Lower lobe of right lung (tissue), 2 donors: ENCODE measurements around the gene AIFM1. TPM values are rescaled to one million over a fixed set of nuclear protein-coding genes. Genes with fewer than 3 reads are reported as not detected.

Experiments
- ATAC-seq, 2 donors: fragments of 200-7000 bp; cut with Tn5 transposase; one replicate each; pipeline ENCODE4 v1.9.1; 2020 to 2022; ENCODE audit warnings: mild to moderate bottlenecking in 2 of 2, moderate library complexity in 2 of 2
- DNase-seq: peaks from one replicate; pipeline ENCODE4 v3.0.0-alpha.2; 2020
- H3K27ac ChIP-seq: fragments of 200-600 bp; one replicate; pipeline ENCODE4 v1.8.0; 2022
- H3K27me3 ChIP-seq: fragments of 200-600 bp; one replicate; pipeline ENCODE4 v1.8.0; 2022; ENCODE audit warnings: low read depth
- H3K36me3 ChIP-seq: fragments of 200-600 bp; one replicate; pipeline ENCODE4 v1.8.0; 2022; ENCODE audit warnings: mild to moderate bottlenecking
- H3K4me1 ChIP-seq: fragments of 200-600 bp; one replicate; pipeline ENCODE4 v1.8.0; 2022
- H3K4me3 ChIP-seq: fragments of 200-600 bp; one replicate; pipeline ENCODE4 v1.8.0; 2022; ENCODE audit warnings: mild to moderate bottlenecking
- H3K9me3 ChIP-seq: fragments of 200-600 bp; one replicate; pipeline ENCODE4 v1.8.0; 2022
- CTCF ChIP-seq: fragments of 200-600 bp; IDR thresholded peaks from one replicate; pipeline ENCODE4 v1.8.0; 2022; ENCODE audit warnings: antibody characterized with exemption, mild to moderate bottlenecking
- intact Hi-C: fragments of 100-400 bp; cut with DNase I; formaldehyde crosslinking; loops from one replicate; pipeline ENCODE4 v1.11.0; 2022
- total RNA-seq: library from RNA; stranded (reverse); fragmentation: NEBNext Ultra II Directional; extraction: Animal tissue kit (Norgen Biotek cat#: 25700); gene quantifications from one replicate; pipeline ENCODE4 v1.2.1, GENCODE V29; 2021
- donor health status: DM: no; HTN: yes; CAD: no; lungs with severe emphysema.

Gene AIFM1
- total RNA-seq, 1 donor from 2014 or later = 23.1 TPM

GRCh38 chrX:130085551-130086446, 79.8 kb downstream of the AIFM1 start:
- Histone ChIP-seq H3K4me1 (peaks cover 49% of the 10 kb centered on the region), H3K27me3 (no peaks in the 10 kb centered on the region), H3K4me3 (peak overlapping the region; percentile 23), H3K9me3 (no peaks in the 10 kb centered on the region), H3K36me3 (no peaks in the 10 kb centered on the region), H3K27ac (peak overlapping the region; percentile 62)
- intact Hi-C loops = loop anchor here (10.0 kb wide), 1 partner anchor 109 kb away; no protein-coding TSS in a partner anchor
- DNase-seq = no peak
- no peak for ATAC-seq
- TF ChIP-seq CTCF = no peak

- H3K27me3 ChIP-seq = no peaks in the 10 kb centered on the region
- H3K4me3 ChIP-seq = no peak overlapping the region
- no peaks in the 10 kb centered on the region for H3K36me3 ChIP-seq
- TF ChIP-seq CTCF = no peak
- no peak for DNase-seq
- intact Hi-C loops = loop anchor here (10.0 kb wide), 1 partner anchor 110 kb away; no protein-coding TSS in a partner anchor
- H3K27ac ChIP-seq = peak overlapping the region; percentile 62
- no peaks in the 10 kb centered on the region for H3K9me3 ChIP-seq
- ATAC-seq = no peak
- H3K4me1 ChIP-seq = peaks cover 49% of the 10 kb centered on the region
Measured at GRCh38 chrX:130084631-130085237, 80.9 kb downstream of the AIFM1 start.

- Histone ChIP-seq H3K27ac (peak overlapping the region; percentile 62), H3K27me3 (no peaks in the 10 kb centered on the region), H3K4me1 (peaks cover 49% of the 10 kb centered on the region), H3K9me3 (no peaks in the 10 kb centered on the region), H3K36me3 (no peaks in the 10 kb centered on the region), H3K4me3 (no peak overlapping the region)
- DNase-seq = peak; percentile 65
- no peak for TF ChIP-seq CTCF
- ATAC-seq = peak; percentile 15 to 42
- intact Hi-C loops = loop anchor here (10.0 kb wide), 1 partner anchor 111 kb away; no protein-coding TSS in a partner anchor
Measured at GRCh38 chrX:130083656-130084382, 81.8 kb downstream of the AIFM1 start.

GRCh38 chrX:130083107-130083490, 82.5 kb downstream of the AIFM1 start:
- Histone ChIP-seq H3K9me3 (no peaks in the 10 kb centered on the region), H3K4me1 (peaks cover 49% of the 10 kb centered on the region), H3K4me3 (no peak overlapping the region), H3K27ac (peak overlapping the region; percentile 31), H3K36me3 (no peaks in the 10 kb centered on the region), H3K27me3 (no peaks in the 10 kb centered on the region)
- intact Hi-C loops = loop anchor here (10.0 kb wide), 1 partner anchor 112 kb away; no protein-coding TSS in a partner anchor
- ATAC-seq (no peak), DNase-seq (no peak)
- TF ChIP-seq CTCF = no peak
